ENCODE data around the gene RAB23. TPM values are rescaled to one million over a fixed set of nuclear protein-coding genes. Genes with fewer than 3 reads are reported as not detected.
"Not testable (repeated sequence)": the region's sequence is repeated elsewhere in the genome, so short reads cannot be mapped to it uniquely, and the experiment has no call there.

Gene RAB23
- total RNA-seq, 2 donors from 2014 or later = 20.4 to 22.3 TPM

- no peak for TF ChIP-seq POLR2A (IDR thresholded peaks at IDR 0.05)
- no peak for TF ChIP-seq POLR2AphosphoS5 (IDR thresholded peaks at IDR 0.05)
- no peak for TF ChIP-seq CTCF (IDR thresholded peaks at IDR 0.05)
- H3K27ac ChIP-seq = no peak overlapping the region
- H3K9me3 ChIP-seq = no peaks in the 10 kb centered on the region
- peaks cover 10% of the 10 kb centered on the region for H3K4me1 ChIP-seq (replicated peaks)
- no peaks in the 10 kb centered on the region for H3K27me3 ChIP-seq (replicated peaks; ENCODE audit: insufficient read depth)
- 96% methylated on average over 7 of the region's 7 CpGs for WGBS
- H3K4me3 ChIP-seq = no peak overlapping the region
- H3K36me3 ChIP-seq = no peaks in the 10 kb centered on the region
- intact Hi-C loops (cut with DNase I) = no loop called here
- DNase-seq (ENCODE audit: low spot score) = no peak
These were observed 21.8 kb upstream of the RAB23 start for GRCh38 chr6:57243954-57244353.

GRCh38 chr6:57243526-57243925 is 21.4 kb upstream of the RAB23 start:
- H3K36me3 ChIP-seq = not testable (repeated sequence)

GRCh38 chr6:57242505-57242904 is 20.4 kb upstream of the RAB23 start:
- Histone ChIP-seq H3K36me3 (no peaks in the 10 kb centered on the region), H3K4me1 (replicated peaks) (peaks cover 10% of the 10 kb centered on the region), H3K4me3 (no peak overlapping the region), H3K27ac (no peak overlapping the region), H3K9me3 (no peaks in the 10 kb centered on the region), H3K27me3 (replicated peaks; ENCODE audit: insufficient read depth) (no peaks in the 10 kb centered on the region)
- TF ChIP-seq POLR2A (IDR thresholded peaks at IDR 0.05) (no peak), POLR2AphosphoS5 (IDR thresholded peaks at IDR 0.05) (peak; percentile 39)
- DNase-seq (ENCODE audit: low spot score) = no peak
- 11% methylated on average over 2 of the region's 2 CpGs for WGBS
- intact Hi-C loops (cut with DNase I) = no loop called here

More at GRCh38 chr6:57243526-57243925, 21.4 kb upstream of the RAB23 start:
- H3K27ac ChIP-seq; DNase-seq (ENCODE audit: low spot score); H3K27me3 ChIP-seq (replicated peaks; ENCODE audit: insufficient read depth); intact Hi-C loops (cut with DNase I); H3K4me3 ChIP-seq; H3K9me3 ChIP-seq: not testable (repeated sequence)
- WGBS = 97% methylated on average over 13 of the region's 13 CpGs
- peaks cover 10% of the 10 kb centered on the region for H3K4me1 ChIP-seq (replicated peaks)

GRCh38 chr6:57226221-57226620 is 4.1 kb upstream of the RAB23 start:
- no peak overlapping the region for H3K27ac ChIP-seq
- intact Hi-C loops (cut with DNase I) = no loop called here
- H3K4me1 ChIP-seq (replicated peaks) = no peaks in the 10 kb centered on the region
- WGBS = 43% methylated on average over 2 of the region's 2 CpGs
- no peak for DNase-seq (ENCODE audit: low spot score)
- no peaks in the 10 kb centered on the region for H3K36me3 ChIP-seq
- H3K4me3 ChIP-seq = no peak overlapping the region
- H3K9me3 ChIP-seq = no peaks in the 10 kb centered on the region
- no peaks in the 10 kb centered on the region for H3K27me3 ChIP-seq (replicated peaks; ENCODE audit: insufficient read depth)
- TF ChIP-seq POLR2AphosphoS5 (IDR thresholded peaks at IDR 0.05) (no peak), POLR2A (IDR thresholded peaks at IDR 0.05) (no peak), CTCF (IDR thresholded peaks at IDR 0.05) (no peak)

GRCh38 chr6:57224769-57225515 is 2.8 kb upstream of the RAB23 start:
- Histone ChIP-seq H3K36me3 (no peaks in the 10 kb centered on the region), H3K9me3 (no peaks in the 10 kb centered on the region), H3K4me3 (no peak overlapping the region), H3K4me1 (replicated peaks) (no peaks in the 10 kb centered on the region), H3K27ac (peak overlapping the region; percentile 3 to 10), H3K27me3 (replicated peaks; ENCODE audit: insufficient read depth) (no peaks in the 10 kb centered on the region)
- TF ChIP-seq CTCF (IDR thresholded peaks at IDR 0.05) (no peak), POLR2A (IDR thresholded peaks at IDR 0.05) (no peak), POLR2AphosphoS5 (IDR thresholded peaks at IDR 0.05) (no peak)
- intact Hi-C loops (cut with DNase I) = loop anchor here (5.0 kb wide), 2 partner anchors 37 to 43 kb away; no protein-coding TSS in a partner anchor
- WGBS = 45% methylated on average over 1 of the region's 1 CpG
- no peak for DNase-seq (ENCODE audit: low spot score)

- peak overlapping the region; percentile 89 to 93 for H3K27ac ChIP-seq
- H3K4me3 ChIP-seq = peak overlapping the region; percentile 92 to 99
- DNase-seq (ENCODE audit: low spot score) = no peak
- 16% methylated on average over 5 of the region's 5 CpGs for WGBS
- no peaks in the 10 kb centered on the region for H3K27me3 ChIP-seq (replicated peaks; ENCODE audit: insufficient read depth)
- no peaks in the 10 kb centered on the region for H3K36me3 ChIP-seq
- intact Hi-C loops (cut with DNase I) = loop anchor here (5.0 kb wide), 2 partner anchors 40 kb away; no protein-coding TSS in a partner anchor
- TF ChIP-seq CTCF (IDR thresholded peaks at IDR 0.05) (no peak), POLR2AphosphoS5 (IDR thresholded peaks at IDR 0.05) (no peak), POLR2A (IDR thresholded peaks at IDR 0.05) (no peak)
- H3K9me3 ChIP-seq = no peaks in the 10 kb centered on the region
- H3K4me1 ChIP-seq (replicated peaks) = no peaks in the 10 kb centered on the region
These were observed 603 bp upstream of the RAB23 start for GRCh38 chr6:57222743-57223077.
